Liver (tissue), 3 donors: ENCODE data around the gene IL36B.

Experiments
- CTCF ChIP-seq: fragments of 150-350 bp; IDR thresholded peaks from 2 replicates; pipeline ENCODE4 v1.5.1; 2017; ENCODE audit warnings: improper control_type of control experiment, low read depth, low read length; ENCODE audit not compliant: missing input control
- EGR1 ChIP-seq, 2 donors: IDR thresholded peaks; 2 replicates each; pipeline ENCODE4 v1.6.1; 2016 to 2018; ENCODE audit warnings: antibody characterized with exemption in 2 of 2, low read depth in 2 of 2
- FOXA2 ChIP-seq: IDR thresholded peaks from 2 replicates; pipeline ENCODE4 v1.6.1; 2016; ENCODE audit warnings: antibody characterized with exemption
- RXRA ChIP-seq, 2 donors: IDR thresholded peaks; 2 replicates each; pipeline ENCODE4 v1.6.1; 2017 to 2018; ENCODE audit warnings: antibody characterized with exemption in 2 of 2, mild to moderate bottlenecking in 1 of 2
- TAF1 ChIP-seq: conservative IDR thresholded peaks from 2 replicates; pipeline ENCODE4 v1.6.1; 2016; ENCODE audit warnings: antibody characterized with exemption, mild to moderate bottlenecking
- TF ChIP-seq, protein P1 (sequence below): IDR thresholded peaks from 2 replicates; pipeline ENCODE4 v1.6.1; 2016; ENCODE audit warnings: antibody characterized with exemption
- donor health status: healthy.
- donor health status: healthy.

DNA sequence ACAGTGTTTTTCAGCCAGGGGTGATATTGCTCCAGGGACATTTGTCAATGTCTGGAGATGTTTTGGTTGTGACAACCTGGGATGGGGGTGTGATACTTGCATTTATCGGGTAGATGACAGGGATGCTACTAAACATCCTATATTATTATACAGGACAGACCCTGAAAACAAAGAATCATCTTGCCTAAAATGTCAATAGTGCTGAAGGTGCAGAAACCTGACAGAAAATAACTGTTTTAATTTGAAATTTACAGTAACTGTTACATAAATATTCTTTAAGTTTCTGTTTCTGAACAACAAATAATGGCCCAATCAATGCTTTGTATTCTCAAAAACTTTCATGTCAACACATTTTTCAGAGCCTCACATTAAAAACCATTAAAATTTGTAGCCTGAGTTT, 45.4 kb downstream of the IL36B start:
- TF ChIP-seq RXRA (IDR thresholded peaks at IDR 0.05) (no peak), EGR1 (IDR thresholded peaks at IDR 0.05; ENCODE audit: low read depth in 2 of 2) (no peak), FOXA2 (no peak), CTCF (no peak), TAF1 (no peak)
- TF ChIP-seq, protein P1, sequence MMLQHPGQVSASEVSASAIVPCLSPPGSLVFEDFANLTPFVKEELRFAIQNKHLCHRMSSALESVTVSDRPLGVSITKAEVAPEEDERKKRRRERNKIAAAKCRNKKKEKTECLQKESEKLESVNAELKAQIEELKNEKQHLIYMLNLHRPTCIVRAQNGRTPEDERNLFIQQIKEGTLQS: no peak
